ENCODE data around the gene CNGA1.

CNGA1 gene

GRCh38 chr4:48016141-48017107 lies at the start of gene CNGA1, which contains the start of gene NIPAL1:
CNGA1 (minus strand) TSS chr4:48016681; CDS start chr4:47952689, 63,992 bp downstream.
NIPAL1 (plus strand) TSS chr4:48016772; CDS start chr4:48016840, 68 bp downstream.
- no peak for TF ChIP-seq GLIS3 (CRISPR knock-in tag; IDR thresholded peaks at IDR 0.05)
- TF ChIP-seq TOX (CRISPR knock-in tag; IDR thresholded peaks at IDR 0.05; ENCODE audit: borderline replicate concordance) = no peak
- TF ChIP-seq PATZ1 (CRISPR knock-in tag; IDR thresholded peaks at IDR 0.05; ENCODE audit: borderline replicate concordance) = peak; percentile 77; the same call in 1 of the 2 replicates
- TF ChIP-seq ZC3H10 (CRISPR knock-in tag; IDR thresholded peaks at IDR 0.05) = no peak
- no peak for TF ChIP-seq CSRNP3 (CRISPR knock-in tag; IDR thresholded peaks at IDR 0.05)
- peak; percentile 97 for ATAC-seq

- TF ChIP-seq, protein P1, sequence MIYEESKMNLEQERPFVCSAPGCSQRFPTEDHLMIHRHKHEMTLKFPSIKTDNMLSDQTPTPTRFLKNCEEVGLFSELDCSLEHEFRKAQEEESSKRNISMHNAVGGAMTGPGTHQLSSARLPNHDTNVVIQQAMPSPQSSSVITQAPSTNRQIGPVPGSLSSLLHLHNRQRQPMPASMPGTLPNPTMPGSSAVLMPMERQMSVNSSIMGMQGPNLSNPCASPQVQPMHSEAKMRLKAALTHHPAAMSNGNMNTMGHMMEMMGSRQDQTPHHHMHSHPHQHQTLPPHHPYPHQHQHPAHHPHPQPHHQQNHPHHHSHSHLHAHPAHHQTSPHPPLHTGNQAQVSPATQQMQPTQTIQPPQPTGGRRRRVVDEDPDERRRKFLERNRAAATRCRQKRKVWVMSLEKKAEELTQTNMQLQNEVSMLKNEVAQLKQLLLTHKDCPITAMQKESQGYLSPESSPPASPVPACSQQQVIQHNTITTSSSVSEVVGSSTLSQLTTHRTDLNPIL (CRISPR knock-in tag; IDR thresholded peaks at IDR 0.05; ENCODE audit: low read depth) = no peak
- TF ChIP-seq TSHZ2 (CRISPR knock-in tag; IDR thresholded peaks at IDR 0.05) = no peak
- TF ChIP-seq ZNF70 (CRISPR knock-in tag; IDR thresholded peaks at IDR 0.05) = no peak
- TF ChIP-seq PATZ1 (CRISPR knock-in tag; IDR thresholded peaks at IDR 0.05; ENCODE audit: borderline replicate concordance) = no peak
- no peak for TF ChIP-seq ZFP30 (CRISPR knock-in tag; IDR thresholded peaks at IDR 0.05)
- no peak for TF ChIP-seq ZFP3 (CRISPR knock-in tag; IDR thresholded peaks at IDR 0.05)
- no peak for TF ChIP-seq SNAI2 (CRISPR knock-in tag; IDR thresholded peaks at IDR 0.05)
- TF ChIP-seq BACH2 (CRISPR knock-in tag; IDR thresholded peaks at IDR 0.05; ENCODE audit: borderline replicate concordance) = no peak
- no peak for TF ChIP-seq CSDC2 (CRISPR knock-in tag; IDR thresholded peaks at IDR 0.05)
- ATAC-seq = no peak
Measured at GRCh38 chr4:48065587-48066052, 49.1 kb upstream of the CNGA1 start.

DNA sequence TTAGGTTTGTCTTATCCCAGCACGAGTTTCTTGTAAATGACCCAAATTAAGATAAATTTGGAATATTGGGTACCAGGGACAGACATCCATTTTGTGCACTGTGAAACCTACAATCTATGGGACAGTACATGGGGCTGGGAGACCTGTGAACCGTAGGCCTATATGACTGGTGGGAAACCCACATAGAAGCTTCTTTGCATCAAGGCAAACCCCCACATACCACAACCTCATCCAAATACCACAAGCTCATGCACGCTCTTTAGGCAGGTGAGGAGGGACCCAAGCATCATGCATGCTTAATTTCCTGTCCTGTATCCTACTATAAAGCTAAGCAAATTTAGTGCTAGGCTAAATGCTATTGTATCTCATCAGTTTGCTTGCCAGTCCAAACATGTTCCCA lies 47.9 kb upstream of the CNGA1 start:
- no peak for ATAC-seq

More for the DNA sequence above, 47.9 kb upstream of the CNGA1 start:
- no peak for TF ChIP-seq GLIS3 (CRISPR knock-in tag; IDR thresholded peaks at IDR 0.05)
- no peak for TF ChIP-seq OSR1 (CRISPR knock-in tag; IDR thresholded peaks at IDR 0.05)
- no peak for TF ChIP-seq ZNF565 (CRISPR knock-in tag; conservative IDR thresholded peaks at IDR 0.05; ENCODE audit: low read depth)
- TF ChIP-seq CSDC2 (CRISPR knock-in tag; IDR thresholded peaks at IDR 0.05) = no peak
- TF ChIP-seq ZNF70 (CRISPR knock-in tag; IDR thresholded peaks at IDR 0.05) = no peak
- no peak for TF ChIP-seq ISL1 (CRISPR knock-in tag; IDR thresholded peaks at IDR 0.05)
- no peak for TF ChIP-seq TCF4 (CRISPR knock-in tag; IDR thresholded peaks at IDR 0.05; ENCODE audit: borderline replicate concordance)
- no peak for TF ChIP-seq ZC3H10 (CRISPR knock-in tag; IDR thresholded peaks at IDR 0.05)
- TF ChIP-seq PATZ1 (CRISPR knock-in tag; IDR thresholded peaks at IDR 0.05; ENCODE audit: borderline replicate concordance) = no peak
- TF ChIP-seq TOX (CRISPR knock-in tag; IDR thresholded peaks at IDR 0.05; ENCODE audit: borderline replicate concordance) = no peak
